ENCODE data around the gene STK38L.
A peak's percentile ranks its signal among the peaks of the same experiment; 100 is the strongest.

STK38L gene

GRCh38 chr12:27243804-27244688 lies at the start of gene STK38L:
TSS of gene STK38L (plus strand) at chr12:27244286. CDS start at chr12:27297721, 53,435 bp downstream.
- Mint-ChIP-seq H3K4me3 (peak within 1 kb of the TSS; percentile 100), H3K9me3 (peaks cover 8% of the 10 kb centered on the region), H3K27ac (peak within 1 kb of the TSS; percentile 99), H3K27me3 (ENCODE audit: low read depth) (no peaks in the 10 kb centered on the region), H3K4me1 (ENCODE audit: low read depth) (peaks cover 43% of the 10 kb centered on the region), H3K36me3 (ENCODE audit: low read depth) (peaks cover 9% of the 10 kb centered on the region)

GRCh38 chr12:27194644-27195043 lies 49.4 kb upstream of the STK38L start:
- Mint-ChIP-seq H3K4me1 (ENCODE audit: low read depth) (peaks cover 3% of the 10 kb centered on the region), H3K36me3 (ENCODE audit: low read depth) (no peaks in the 10 kb centered on the region), H3K27me3 (ENCODE audit: low read depth) (peaks cover 4% of the 10 kb centered on the region), H3K4me3 (no peak overlapping the region), H3K27ac (no peak overlapping the region), H3K9me3 (no peaks in the 10 kb centered on the region)

- H3K4me1 Mint-ChIP-seq (ENCODE audit: low read depth): peaks cover 13% of the 10 kb centered on the region
These were observed 46.0 kb upstream of the STK38L start for GRCh38 chr12:27198036-27198435.

GRCh38 chr12:27199638-27200300 lies 44.3 kb upstream of the STK38L start:
- peaks cover 13% of the 10 kb centered on the region for H3K4me1 Mint-ChIP-seq (ENCODE audit: low read depth)
- peaks cover 3% of the 10 kb centered on the region for H3K36me3 Mint-ChIP-seq (ENCODE audit: low read depth)
- no peaks in the 10 kb centered on the region for H3K27me3 Mint-ChIP-seq (ENCODE audit: low read depth)
- no peak overlapping the region for H3K4me3 Mint-ChIP-seq
- no peak overlapping the region for H3K27ac Mint-ChIP-seq
- no peaks in the 10 kb centered on the region for H3K9me3 Mint-ChIP-seq

More at GRCh38 chr12:27198036-27198435, 46.0 kb upstream of the STK38L start:
- Mint-ChIP-seq H3K36me3 (ENCODE audit: low read depth) (no peaks in the 10 kb centered on the region), H3K27me3 (ENCODE audit: low read depth) (no peaks in the 10 kb centered on the region), H3K9me3 (no peaks in the 10 kb centered on the region), H3K4me3 (no peak overlapping the region), H3K27ac (no peak overlapping the region)

- Mint-ChIP-seq H3K4me1 (ENCODE audit: low read depth) (peaks cover 13% of the 10 kb centered on the region), H3K27me3 (ENCODE audit: low read depth) (no peaks in the 10 kb centered on the region), H3K4me3 (no peak overlapping the region), H3K27ac (no peak overlapping the region), H3K36me3 (ENCODE audit: low read depth) (peaks cover 3% of the 10 kb centered on the region), H3K9me3 (no peaks in the 10 kb centered on the region)
These were observed 42.9 kb upstream of the STK38L start for GRCh38 chr12:27201169-27201568.

- Mint-ChIP-seq H3K9me3 (peaks cover 19% of the 10 kb centered on the region), H3K4me3 (no peak overlapping the region), H3K27me3 (ENCODE audit: low read depth) (no peaks in the 10 kb centered on the region), H3K27ac (no peak overlapping the region), H3K4me1 (ENCODE audit: low read depth) (peaks cover 21% of the 10 kb centered on the region), H3K36me3 (ENCODE audit: low read depth) (peaks cover 7% of the 10 kb centered on the region)
These were observed 37.1 kb upstream of the STK38L start for GRCh38 chr12:27206801-27207502.

GRCh38 chr12:27207615-27208413 lies 36.3 kb upstream of the STK38L start:
- Mint-ChIP-seq H3K27me3 (ENCODE audit: low read depth) (no peaks in the 10 kb centered on the region), H3K9me3 (peaks cover 19% of the 10 kb centered on the region), H3K27ac (no peak overlapping the region), H3K4me3 (no peak overlapping the region), H3K36me3 (ENCODE audit: low read depth) (peaks cover 7% of the 10 kb centered on the region), H3K4me1 (ENCODE audit: low read depth) (peaks cover 21% of the 10 kb centered on the region)

- Mint-ChIP-seq H3K4me1 (ENCODE audit: low read depth) (peaks cover 21% of the 10 kb centered on the region), H3K27ac (no peak overlapping the region), H3K27me3 (ENCODE audit: low read depth) (no peaks in the 10 kb centered on the region), H3K9me3 (peaks cover 19% of the 10 kb centered on the region), H3K4me3 (no peak overlapping the region), H3K36me3 (ENCODE audit: low read depth) (peaks cover 7% of the 10 kb centered on the region)
These were observed 35.7 kb upstream of the STK38L start for GRCh38 chr12:27208414-27208750.

- H3K9me3 Mint-ChIP-seq: peaks cover 19% of the 10 kb centered on the region
- no peaks in the 10 kb centered on the region for H3K27me3 Mint-ChIP-seq (ENCODE audit: low read depth)
- peaks cover 7% of the 10 kb centered on the region for H3K36me3 Mint-ChIP-seq (ENCODE audit: low read depth)
- no peak overlapping the region for H3K4me3 Mint-ChIP-seq
- H3K27ac Mint-ChIP-seq: no peak overlapping the region
- peaks cover 21% of the 10 kb centered on the region for H3K4me1 Mint-ChIP-seq (ENCODE audit: low read depth)
These were observed 34.7 kb upstream of the STK38L start for GRCh38 chr12:27209257-27209910.

- Mint-ChIP-seq H3K27me3 (ENCODE audit: low read depth) (no peaks in the 10 kb centered on the region), H3K4me1 (ENCODE audit: low read depth) (peaks cover 21% of the 10 kb centered on the region), H3K9me3 (peaks cover 19% of the 10 kb centered on the region), H3K36me3 (ENCODE audit: low read depth) (peaks cover 4% of the 10 kb centered on the region), H3K27ac (no peak overlapping the region), H3K4me3 (no peak overlapping the region)
These were observed 33.9 kb upstream of the STK38L start for GRCh38 chr12:27210187-27210586.

GRCh38 chr12:27212861-27213260 lies 31.2 kb upstream of the STK38L start:
- peaks cover 19% of the 10 kb centered on the region for H3K9me3 Mint-ChIP-seq
- peaks cover 10% of the 10 kb centered on the region for H3K4me1 Mint-ChIP-seq (ENCODE audit: low read depth)
- H3K4me3 Mint-ChIP-seq: no peak overlapping the region
- peaks cover 4% of the 10 kb centered on the region for H3K36me3 Mint-ChIP-seq (ENCODE audit: low read depth)
- H3K27me3 Mint-ChIP-seq (ENCODE audit: low read depth): no peaks in the 10 kb centered on the region
- H3K27ac Mint-ChIP-seq: no peak overlapping the region

- Mint-ChIP-seq H3K9me3 (peaks cover 19% of the 10 kb centered on the region), H3K4me1 (ENCODE audit: low read depth) (peaks cover 10% of the 10 kb centered on the region), H3K27me3 (ENCODE audit: low read depth) (no peaks in the 10 kb centered on the region), H3K36me3 (ENCODE audit: low read depth) (peaks cover 4% of the 10 kb centered on the region), H3K27ac (no peak overlapping the region), H3K4me3 (no peak overlapping the region)
These were observed 30.8 kb upstream of the STK38L start for GRCh38 chr12:27213304-27213703.

GRCh38 chr12:27213830-27214787 lies 30.0 kb upstream of the STK38L start:
- no peaks in the 10 kb centered on the region for H3K27me3 Mint-ChIP-seq (ENCODE audit: low read depth)
- peaks cover 4% of the 10 kb centered on the region for H3K36me3 Mint-ChIP-seq (ENCODE audit: low read depth)
- no peak overlapping the region for H3K4me3 Mint-ChIP-seq
- H3K27ac Mint-ChIP-seq: no peak overlapping the region
- H3K4me1 Mint-ChIP-seq (ENCODE audit: low read depth): peaks cover 4% of the 10 kb centered on the region
- H3K9me3 Mint-ChIP-seq: peaks cover 19% of the 10 kb centered on the region
